ENCODE results near the gene UBE2Q2.

DNA sequence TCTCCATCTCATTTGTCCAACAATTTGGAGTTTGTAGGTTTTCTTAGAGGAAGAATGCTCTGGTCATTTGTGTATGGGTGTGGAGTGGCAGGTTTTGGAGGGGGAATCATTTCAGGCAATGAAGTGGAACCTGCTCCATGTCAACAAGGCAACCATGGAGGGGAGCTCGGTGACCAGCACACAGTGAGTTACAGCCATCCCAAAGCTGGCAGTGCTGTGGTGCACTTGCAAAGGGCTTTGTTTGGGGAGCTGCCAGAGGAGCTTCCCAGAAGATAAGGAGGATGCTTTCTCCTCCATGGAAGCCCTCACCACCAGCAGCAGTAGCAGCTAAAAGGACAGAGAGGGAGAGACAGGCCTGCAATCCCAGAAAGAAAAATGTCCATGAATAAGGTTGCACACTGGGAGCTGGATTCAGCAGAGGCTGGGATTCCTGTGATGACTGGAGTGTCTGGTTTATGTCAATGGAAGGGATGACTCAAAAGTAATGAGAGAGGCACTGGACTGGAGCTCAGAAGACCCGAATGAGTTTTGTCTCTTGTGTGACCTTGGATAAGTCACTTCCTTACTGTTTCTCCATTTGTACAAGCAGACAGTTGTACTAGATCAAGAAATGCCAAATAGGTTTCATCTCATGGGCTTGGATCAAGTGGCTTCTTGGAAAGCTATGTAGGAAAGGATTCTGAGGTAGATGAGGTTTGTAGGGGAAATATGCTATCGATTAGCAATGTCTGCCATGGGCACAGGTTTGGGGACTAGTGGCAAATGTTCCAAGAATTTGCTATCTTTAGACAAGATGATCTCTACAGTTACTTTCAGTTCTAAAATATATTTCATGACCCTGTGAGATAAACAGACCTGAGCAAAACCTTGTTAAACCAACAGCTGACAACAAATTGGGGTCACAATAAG, 27.2 kb upstream of the UBE2Q2 start:
- TF ChIP-seq, protein P1, sequence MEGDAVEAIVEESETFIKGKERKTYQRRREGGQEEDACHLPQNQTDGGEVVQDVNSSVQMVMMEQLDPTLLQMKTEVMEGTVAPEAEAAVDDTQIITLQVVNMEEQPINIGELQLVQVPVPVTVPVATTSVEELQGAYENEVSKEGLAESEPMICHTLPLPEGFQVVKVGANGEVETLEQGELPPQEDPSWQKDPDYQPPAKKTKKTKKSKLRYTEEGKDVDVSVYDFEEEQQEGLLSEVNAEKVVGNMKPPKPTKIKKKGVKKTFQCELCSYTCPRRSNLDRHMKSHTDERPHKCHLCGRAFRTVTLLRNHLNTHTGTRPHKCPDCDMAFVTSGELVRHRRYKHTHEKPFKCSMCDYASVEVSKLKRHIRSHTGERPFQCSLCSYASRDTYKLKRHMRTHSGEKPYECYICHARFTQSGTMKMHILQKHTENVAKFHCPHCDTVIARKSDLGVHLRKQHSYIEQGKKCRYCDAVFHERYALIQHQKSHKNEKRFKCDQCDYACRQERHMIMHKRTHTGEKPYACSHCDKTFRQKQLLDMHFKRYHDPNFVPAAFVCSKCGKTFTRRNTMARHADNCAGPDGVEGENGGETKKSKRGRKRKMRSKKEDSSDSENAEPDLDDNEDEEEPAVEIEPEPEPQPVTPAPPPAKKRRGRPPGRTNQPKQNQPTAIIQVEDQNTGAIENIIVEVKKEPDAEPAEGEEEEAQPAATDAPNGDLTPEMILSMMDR (IDR thresholded peaks at IDR 0.05), result no peak
- TF ChIP-seq EP300 (IDR thresholded peaks at IDR 0.05) (no peak), POLR2A (IDR thresholded peaks at IDR 0.05) (no peak), POLR2AphosphoS5 (IDR thresholded peaks at IDR 0.05) (no peak)
